T-helper 1 cell treated with Interleukin-12 subunit alpha and Interleukin-12 subunit beta and Interleukin-4 antibody, amounts not matched to agents 30 ng/mL and 1 ng/mL, for 36 hours (primary cell): ENCODE results near the gene EHHADH. TPM values are rescaled to one million over a fixed set of nuclear protein-coding genes. Genes with fewer than 3 reads are reported as not detected.

Source experiments
- intact Hi-C: fragments of 100-400 bp; cut with micrococcal nuclease; formaldehyde crosslinking; loops from one replicate; pipeline ENCODE4 v1.15.1; 2024
- total RNA-seq: library from RNA; stranded (reverse); gene quantifications from 2 replicates; pipeline ENCODE4 v1.2.3, GENCODE V29; 2022

EHHADH gene
- total RNA-seq, 1 donor from 2014 or later: 2.2 TPM

- intact Hi-C loops: no loop called here
These were observed 102.5 kb downstream of the EHHADH start for GRCh38 chr3:185151101-185151963.

- intact Hi-C loops: no loop called here
These were observed 103.3 kb downstream of the EHHADH start for GRCh38 chr3:185150561-185150960.

GRCh38 chr3:185149591-185149990 lies 104.3 kb downstream of the EHHADH start:
- intact Hi-C loops: no loop called here

- intact Hi-C loops: no loop called here
These were observed 108.3 kb downstream of the EHHADH start for GRCh38 chr3:185145511-185145910.

- intact Hi-C loops: no loop called here
These were observed 109.1 kb downstream of the EHHADH start for GRCh38 chr3:185144784-185145183.

Other genes starting within 250 kb of the EHHADH start
- gene C3orf70, start 101.0 kb downstream of the EHHADH start, total RNA-seq: 0.05 and 0.10 TPM in 2 replicates
- 11.3 and 11.8 TPM in 2 replicates for gene MAP3K13, start 109.1 kb upstream of the EHHADH start, total RNA-seq
- gene TMEM41A, start 245.0 kb upstream of the EHHADH start, total RNA-seq: 21.6 and 24.4 TPM in 2 replicates